ENCODE data around the gene CYP1A1. TPM values are rescaled to one million over a fixed set of nuclear protein-coding genes. Genes with fewer than 3 reads are reported as not detected.

The CYP1A1 gene
- total RNA-seq, 1 donor, result 0.36 TPM

DNA sequence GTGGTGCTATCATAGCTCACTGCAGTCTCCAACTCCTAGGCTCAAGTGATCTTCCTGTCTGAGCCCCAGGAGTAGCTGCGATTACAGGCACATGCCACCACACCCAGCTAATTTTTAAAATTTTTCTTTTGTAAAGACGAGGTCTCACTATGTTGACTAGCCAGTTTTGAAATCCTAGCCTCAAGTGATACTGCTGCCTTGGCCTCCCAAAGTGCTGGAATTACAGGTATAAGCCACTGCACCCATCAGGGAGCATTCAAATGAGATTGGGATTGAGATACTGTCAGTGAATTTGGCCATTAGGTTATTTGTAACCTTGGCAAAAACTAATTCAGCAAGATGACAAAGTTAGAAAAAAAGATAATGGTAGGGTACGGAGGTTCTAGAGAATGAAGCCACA lies 51.2 kb downstream of the CYP1A1 start:
- peaks cover 34% of the 10 kb centered on the region for H3K79me2 ChIP-seq (ENCODE audit: insufficient read depth, low read length)
- no peak for TF ChIP-seq CTCF (IDR thresholded peaks at IDR 0.05; ENCODE audit: extremely low read depth, low read depth, low read length)
- peaks cover 34% of the 10 kb centered on the region for H3K36me3 ChIP-seq (ENCODE audit: insufficient read depth, low read length)
- peaks cover 13% of the 10 kb centered on the region for H4K20me1 ChIP-seq (ENCODE audit: insufficient read depth, low read length)
- no peak overlapping the region for H3K4me3 ChIP-seq (ENCODE audit: insufficient read depth, low read length)
- H2AFZ ChIP-seq (ENCODE audit: low read length), result no peak overlapping the region
- no peaks in the 10 kb centered on the region for H3K27me3 ChIP-seq (ENCODE audit: insufficient read depth, low read length)
- H3K4me2 ChIP-seq (ENCODE audit: insufficient read depth, low read length), result no peak overlapping the region
- no peak overlapping the region for H3K27ac ChIP-seq (ENCODE audit: low read depth, low read length)
- H3K4me1 ChIP-seq (ENCODE audit: insufficient read depth, low read length), result no peaks in the 10 kb centered on the region
- DNase-seq (ENCODE audit: insufficient read length, low spot score, missing footprints), result no peak
- no peaks in the 10 kb centered on the region for H3K9me3 ChIP-seq (ENCODE audit: low read depth, low read length)

GRCh38 chr15:74669627-74670026 lies 55.7 kb downstream of the CYP1A1 start:
- Histone ChIP-seq H3K4me2 (ENCODE audit: insufficient read depth, low read length) (no peak overlapping the region), H3K9me3 (ENCODE audit: low read depth, low read length) (no peaks in the 10 kb centered on the region), H3K4me3 (ENCODE audit: insufficient read depth, low read length) (no peak overlapping the region), H3K36me3 (ENCODE audit: insufficient read depth, low read length) (peaks cover 30% of the 10 kb centered on the region), H3K27ac (ENCODE audit: low read depth, low read length) (no peak overlapping the region), H3K4me1 (ENCODE audit: insufficient read depth, low read length) (peaks cover under 1% of the 10 kb centered on the region), H4K20me1 (ENCODE audit: insufficient read depth, low read length) (peaks cover 22% of the 10 kb centered on the region), H2AFZ (ENCODE audit: low read length) (no peak overlapping the region), H3K79me2 (ENCODE audit: insufficient read depth, low read length) (peaks cover 33% of the 10 kb centered on the region), H3K27me3 (ENCODE audit: insufficient read depth, low read length) (no peaks in the 10 kb centered on the region)
- no peak for DNase-seq (ENCODE audit: insufficient read length, low spot score, missing footprints)
- TF ChIP-seq CTCF (IDR thresholded peaks at IDR 0.05; ENCODE audit: extremely low read depth, low read depth, low read length), result no peak

Other genes starting within 250 kb of the CYP1A1 start
- gene ARID3B, start 184.3 kb downstream of the CYP1A1 start, total RNA-seq, result 2.7 and 3.6 TPM in 2 replicates
- 42.7 and 47.0 TPM in 2 replicates for gene CLK3, start 109.7 kb downstream of the CYP1A1 start, total RNA-seq
- gene EDC3, start 29.5 kb downstream of the CYP1A1 start, total RNA-seq, result 9.8 and 11.2 TPM in 2 replicates
- not detected in 2 replicates for gene CYP1A2, start 23.3 kb upstream of the CYP1A1 start, total RNA-seq
- gene CSK, start 56.6 kb upstream of the CYP1A1 start, total RNA-seq, result 30.6 and 31.5 TPM in 2 replicates
- gene LMAN1L, start 87.3 kb upstream of the CYP1A1 start, total RNA-seq, result under 0.01 TPM in 1 of 2 replicates, not detected in the other
- not detected in 2 replicates for gene CPLX3, start 101.1 kb upstream of the CYP1A1 start, total RNA-seq
- 19.4 and 21.4 TPM in 2 replicates for gene ULK3, start 117.6 kb upstream of the CYP1A1 start, total RNA-seq
- gene SCAMP2, start 147.8 kb upstream of the CYP1A1 start, total RNA-seq, result 23.9 and 28.3 TPM in 2 replicates
- 33.9 and 54.3 TPM in 2 replicates for gene MPI, start 164.5 kb upstream of the CYP1A1 start, total RNA-seq
- gene FAM219B, start 181.3 kb upstream of the CYP1A1 start, total RNA-seq, result 36.6 and 46.3 TPM in 2 replicates
- 27.1 and 38.9 TPM in 2 replicates for gene COX5A, start 212.5 kb upstream of the CYP1A1 start, total RNA-seq
- 6.2 and 6.9 TPM in 2 replicates for gene RPP25, start 231.2 kb upstream of the CYP1A1 start, total RNA-seq